Astrocyte (in vitro differentiated cells and primary cell): ENCODE measurements around the gene DDX1. TPM values are rescaled to one million over a fixed set of nuclear protein-coding genes. Genes with fewer than 3 reads are reported as not detected.
A peak's percentile ranks its signal among the peaks of the same experiment; 100 is the strongest.

Experiments used
- DNase-seq: peaks from one replicate; pipeline ENCODE4 v3.0.0-alpha.2; 2010; ENCODE audit warnings: low read depth
- FAIRE-seq: peaks from 2 replicates; lab custom pipeline; 2011; peaks lifted over from hg19 to GRCh38; lab: Jason Lieb, UNC
- H2AFZ ChIP-seq: 2 replicates; pipeline ENCODE4 v1.6.0; 2012; ENCODE audit warnings: low read depth, low read length, inconsistent platforms
- H3K27ac ChIP-seq: 2 replicates; pipeline ENCODE4 v1.5.1; 2011; ENCODE audit warnings: low read depth, low read length, inconsistent platforms
- H3K27me3 ChIP-seq: 2 replicates; pipeline ENCODE4 v1.6.0; 2011; ENCODE audit warnings: low read length, inconsistent platforms; ENCODE audit not compliant: insufficient read depth
- H3K36me3 ChIP-seq: 2 replicates; pipeline ENCODE4 v1.5.1; 2011; ENCODE audit warnings: low read length, inconsistent platforms; ENCODE audit not compliant: insufficient read depth
- H3K4me1 ChIP-seq: 2 replicates; pipeline ENCODE4 v1.5.1; 2011; ENCODE audit warnings: low read length, inconsistent platforms; ENCODE audit not compliant: insufficient read depth
- H3K4me2 ChIP-seq: 2 replicates; pipeline ENCODE4 v1.6.0; 2012; ENCODE audit warnings: low read length, inconsistent platforms
- H3K4me3 ChIP-seq: 2 replicates; pipeline ENCODE4 v1.5.1; 2011; ENCODE audit warnings: low read depth, mild to moderate bottlenecking, low read length, inconsistent platforms; ENCODE audit not compliant: insufficient read depth
- H3K79me2 ChIP-seq: 2 replicates; pipeline ENCODE4 v1.6.0; 2012; ENCODE audit warnings: mild to moderate bottlenecking, low read length, inconsistent platforms; ENCODE audit not compliant: insufficient read depth
- H3K9ac ChIP-seq: 2 replicates; pipeline ENCODE4 v1.6.0; 2012; ENCODE audit warnings: mild to moderate bottlenecking, low read length, inconsistent platforms
- H3K9me3 ChIP-seq: 2 replicates; pipeline ENCODE4 v1.5.1; 2012; ENCODE audit warnings: low read depth, mild to moderate bottlenecking, low read length, inconsistent platforms; ENCODE audit not compliant: insufficient read depth
- H4K20me1 ChIP-seq: 2 replicates; pipeline ENCODE4 v1.6.0; 2012; ENCODE audit warnings: low read length, inconsistent platforms; ENCODE audit not compliant: insufficient read depth
- H3K27ac Mint-ChIP-seq: one replicate; pipeline ENCODE4 v1.8.0; 2021; ENCODE audit warnings: mild to moderate bottlenecking, mixed read lengths; ENCODE audit not compliant: unreplicated experiment
- H3K27me3 Mint-ChIP-seq: one replicate; pipeline ENCODE4 v1.8.0; 2021; ENCODE audit warnings: low read depth, mixed read lengths; ENCODE audit not compliant: unreplicated experiment
- H3K36me3 Mint-ChIP-seq: one replicate; pipeline ENCODE4 v1.8.0; 2021; ENCODE audit warnings: low read depth, mixed read lengths; ENCODE audit not compliant: unreplicated experiment
- H3K4me1 Mint-ChIP-seq: one replicate; pipeline ENCODE4 v1.8.0; 2021; ENCODE audit warnings: low read depth, mixed read lengths; ENCODE audit not compliant: unreplicated experiment
- H3K4me3 Mint-ChIP-seq: one replicate; pipeline ENCODE4 v1.8.0; 2021; ENCODE audit warnings: mild to moderate bottlenecking, moderate library complexity, mixed read lengths; ENCODE audit not compliant: unreplicated experiment
- H3K9me3 Mint-ChIP-seq: one replicate; pipeline ENCODE4 v1.8.0; 2021; ENCODE audit warnings: mild to moderate bottlenecking, mixed read lengths; ENCODE audit not compliant: unreplicated experiment
- CTCF ChIP-seq: IDR thresholded peaks from 2 replicates; pipeline ENCODE4 v1.5.1; 2011; ENCODE audit warnings: low read depth, mild to moderate bottlenecking, inconsistent platforms, low read length, moderate library complexity; ENCODE audit not compliant: insufficient read depth
- EZH2 ChIP-seq: IDR thresholded peaks from 2 replicates; pipeline ENCODE4 v1.6.1; 2012; ENCODE audit warnings: mild to moderate bottlenecking, low read length, inconsistent platforms; ENCODE audit not compliant: insufficient read depth
- total RNA-seq: library from RNA; stranded (reverse); gene quantifications from 2 replicates; pipeline ENCODE4 v1.2.1, GENCODE V29; 2021

The DDX1 gene
- total RNA-seq, 1 donor from 2014 or later: 146 TPM

GRCh38 chr2:15584767-15585469 lies 6.8 kb upstream of the DDX1 start:
- H3K4me3 Mint-ChIP-seq: no peak overlapping the region
- no peaks in the 10 kb centered on the region for H3K27me3 Mint-ChIP-seq
- no peak overlapping the region for H3K27ac ChIP-seq
- FAIRE-seq (peak; percentile 54), DNase-seq (peak; percentile 2)
- H3K9me3 Mint-ChIP-seq: no peaks in the 10 kb centered on the region
- no peaks in the 10 kb centered on the region for H4K20me1 ChIP-seq
- H3K4me3 ChIP-seq: no peak overlapping the region
- no peaks in the 10 kb centered on the region for H3K36me3 ChIP-seq
- H3K79me2 ChIP-seq: no peaks in the 10 kb centered on the region
- H3K4me2 ChIP-seq: no peak overlapping the region
- H3K27me3 ChIP-seq: no peaks in the 10 kb centered on the region
- H3K9ac ChIP-seq: no peak overlapping the region
- no peak overlapping the region for H2AFZ ChIP-seq
- no peaks in the 10 kb centered on the region for H3K36me3 Mint-ChIP-seq
- no peak for TF ChIP-seq EZH2
- TF ChIP-seq CTCF: no peak
- H3K4me1 ChIP-seq: no peaks in the 10 kb centered on the region
- peaks cover 18% of the 10 kb centered on the region for H3K4me1 Mint-ChIP-seq
- H3K9me3 ChIP-seq: no peaks in the 10 kb centered on the region
- H3K27ac Mint-ChIP-seq: peak overlapping the region; percentile 31

GRCh38 chr2:15588329-15588919 lies 3.2 kb upstream of the DDX1 start:
- no peak overlapping the region for H3K4me3 Mint-ChIP-seq
- DNase-seq: peak; percentile 33
- Histone ChIP-seq H3K36me3 (no peaks in the 10 kb centered on the region), H4K20me1 (peaks cover 6% of the 10 kb centered on the region), H3K27me3 (no peaks in the 10 kb centered on the region), H3K9ac (no peak overlapping the region), H3K9me3 (no peaks in the 10 kb centered on the region), H3K79me2 (peaks cover 25% of the 10 kb centered on the region), H3K4me2 (no peak overlapping the region), H3K4me1 (no peaks in the 10 kb centered on the region), H3K27ac (no peak overlapping the region), H2AFZ (no peak overlapping the region), H3K4me3 (no peak overlapping the region)
- H3K9me3 Mint-ChIP-seq: no peaks in the 10 kb centered on the region
- no peak for FAIRE-seq
- no peak for TF ChIP-seq EZH2
- peak; percentile 77 for TF ChIP-seq CTCF
- no peaks in the 10 kb centered on the region for H3K36me3 Mint-ChIP-seq
- H3K27ac Mint-ChIP-seq: no peak overlapping the region
- peaks cover 29% of the 10 kb centered on the region for H3K4me1 Mint-ChIP-seq
- no peaks in the 10 kb centered on the region for H3K27me3 Mint-ChIP-seq

DNA sequence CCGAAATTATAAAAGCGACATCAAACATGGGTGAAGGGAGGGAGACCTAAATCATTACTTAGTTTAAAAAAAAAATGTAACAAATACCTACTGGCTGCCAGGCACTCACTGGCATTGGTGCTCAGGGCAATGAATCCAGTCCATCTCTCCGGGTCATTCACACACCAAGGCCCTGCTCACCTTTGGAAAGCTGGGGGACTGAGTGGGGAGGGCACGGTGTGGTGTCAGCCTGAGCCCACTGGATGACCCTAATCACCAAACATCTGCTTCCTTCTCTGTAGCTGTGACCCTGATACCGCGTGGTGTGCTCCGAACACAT lies 336 bp upstream of the DDX1 start:
- H3K4me3 ChIP-seq: peak overlapping the region; percentile 79
- peaks cover 28% of the 10 kb centered on the region for H4K20me1 ChIP-seq
- Mint-ChIP-seq H3K4me3 (peak overlapping the region; percentile 94), H3K27me3 (no peaks in the 10 kb centered on the region), H3K36me3 (peaks cover 4% of the 10 kb centered on the region), H3K9me3 (no peaks in the 10 kb centered on the region), H3K27ac (peak overlapping the region; percentile 92), H3K4me1 (peaks cover 16% of the 10 kb centered on the region)
- no peaks in the 10 kb centered on the region for H3K9me3 ChIP-seq
- H3K4me2 ChIP-seq: peak overlapping the region; percentile 85
- H3K79me2 ChIP-seq: peaks cover 51% of the 10 kb centered on the region
- H3K36me3 ChIP-seq: peaks cover 11% of the 10 kb centered on the region
- H3K27ac ChIP-seq: peak overlapping the region; percentile 85
- FAIRE-seq (no peak), DNase-seq (no peak)
- peak overlapping the region; percentile 93 for H3K9ac ChIP-seq
- no peaks in the 10 kb centered on the region for H3K27me3 ChIP-seq
- H2AFZ ChIP-seq: peak overlapping the region; percentile 96
- no peak for TF ChIP-seq CTCF
- no peak for TF ChIP-seq EZH2
- H3K4me1 ChIP-seq: no peaks in the 10 kb centered on the region
